ENCODE results near the gene LRTM1.

DNA sequence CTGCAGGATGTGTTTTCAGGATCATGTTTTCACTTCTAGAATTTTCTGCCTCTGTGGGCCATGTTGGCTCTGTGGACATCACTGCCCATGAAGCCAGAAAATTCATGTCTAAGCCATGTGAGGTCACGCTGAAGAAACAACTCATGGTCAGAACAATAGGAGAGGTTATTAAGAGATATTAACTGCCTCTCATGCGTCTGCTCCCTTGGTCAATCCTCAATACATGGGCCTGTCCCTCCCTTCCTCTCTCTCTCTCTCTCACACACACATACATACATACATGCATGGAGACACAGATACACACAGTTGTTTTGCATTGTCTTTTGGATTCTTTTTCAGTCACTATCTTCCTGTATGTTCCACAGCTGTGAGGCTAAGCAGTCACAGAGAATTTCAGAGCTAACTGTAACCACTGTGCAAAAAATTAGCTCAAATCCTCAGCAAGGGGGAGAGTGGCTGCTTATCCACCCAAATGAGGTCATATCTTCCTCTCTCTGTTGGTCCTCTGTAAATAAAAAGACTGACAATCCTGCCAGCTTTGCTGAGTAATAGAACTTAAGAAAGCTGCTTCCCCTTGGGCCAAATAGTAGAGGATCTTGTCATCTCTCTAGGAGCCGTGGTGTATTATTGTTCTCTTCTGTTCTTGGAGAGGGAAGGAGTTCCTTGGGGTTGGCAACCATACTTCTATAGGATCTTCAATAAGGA, 45.6 kb downstream of the LRTM1 start:
- TF ChIP-seq GLI4 (tag by site-specific recombination; IDR thresholded peaks at IDR 0.05) (no peak), ZNF830 (tag by site-specific recombination; IDR thresholded peaks at IDR 0.05; ENCODE audit: low read depth) (no peak), CTCF (tag by site-specific recombination; IDR thresholded peaks at IDR 0.05) (no peak), YY1 (tag by site-specific recombination; IDR thresholded peaks at IDR 0.05) (no peak), ELK4 (IDR thresholded peaks at IDR 0.05; ENCODE audit: borderline replicate concordance, low read depth, low read length) (no peak), ZNF664 (tag by site-specific recombination; IDR thresholded peaks at IDR 0.05) (no peak), ZNF175 (tag by site-specific recombination; IDR thresholded peaks at IDR 0.05) (no peak), ZNF488 (tag by site-specific recombination; IDR thresholded peaks at IDR 0.05) (no peak), TCF7L2 (IDR thresholded peaks at IDR 0.05; ENCODE audit: borderline replicate concordance, low read depth, low read length) (no peak), ZSCAN30 (tag by site-specific recombination; IDR thresholded peaks at IDR 0.05) (no peak), REST (tag by site-specific recombination; IDR thresholded peaks at IDR 0.05) (no peak), MEIS1 (CRISPR knock-in tag; IDR thresholded peaks at IDR 0.05; ENCODE audit: borderline replicate concordance) (no peak), ZNF24 (tag by site-specific recombination; IDR thresholded peaks at IDR 0.05) (no peak)
- TF ChIP-seq, protein P1, sequence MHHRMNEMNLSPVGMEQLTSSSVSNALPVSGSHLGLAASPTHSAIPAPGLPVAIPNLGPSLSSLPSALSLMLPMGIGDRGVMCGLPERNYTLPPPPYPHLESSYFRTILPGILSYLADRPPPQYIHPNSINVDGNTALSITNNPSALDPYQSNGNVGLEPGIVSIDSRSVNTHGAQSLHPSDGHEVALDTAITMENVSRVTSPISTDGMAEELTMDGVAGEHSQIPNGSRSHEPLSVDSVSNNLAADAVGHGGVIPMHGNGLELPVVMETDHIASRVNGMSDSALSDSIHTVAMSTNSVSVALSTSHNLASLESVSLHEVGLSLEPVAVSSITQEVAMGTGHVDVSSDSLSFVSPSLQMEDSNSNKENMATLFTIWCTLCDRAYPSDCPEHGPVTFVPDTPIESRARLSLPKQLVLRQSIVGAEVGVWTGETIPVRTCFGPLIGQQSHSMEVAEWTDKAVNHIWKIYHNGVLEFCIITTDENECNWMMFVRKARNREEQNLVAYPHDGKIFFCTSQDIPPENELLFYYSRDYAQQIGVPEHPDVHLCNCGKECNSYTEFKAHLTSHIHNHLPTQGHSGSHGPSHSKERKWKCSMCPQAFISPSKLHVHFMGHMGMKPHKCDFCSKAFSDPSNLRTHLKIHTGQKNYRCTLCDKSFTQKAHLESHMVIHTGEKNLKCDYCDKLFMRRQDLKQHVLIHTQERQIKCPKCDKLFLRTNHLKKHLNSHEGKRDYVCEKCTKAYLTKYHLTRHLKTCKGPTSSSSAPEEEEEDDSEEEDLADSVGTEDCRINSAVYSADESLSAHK (tag by site-specific recombination; IDR thresholded peaks at IDR 0.05): no peak
